ENCODE data around the gene EPHB3. TPM values are rescaled to one million over a fixed set of nuclear protein-coding genes. Genes with fewer than 3 reads are reported as not detected.

The EPHB3 gene
- total and polyA plus RNA-seq, 2 experiments from 2014 or later = 142 to 170 TPM

- Histone ChIP-seq H3K27me3 (peaks cover 4% of the 10 kb centered on the region), H3K9me3 (ENCODE audit: low read depth) (no peaks in the 10 kb centered on the region), H3K27ac (no peak overlapping the region), H3K4me3 (no peak overlapping the region), H3K36me3 (no peaks in the 10 kb centered on the region), H3K4me1 (ENCODE audit: low read depth) (no peaks in the 10 kb centered on the region)
- no peak for TF ChIP-seq CTCF (IDR thresholded peaks at IDR 0.05; ENCODE audit: low read depth, low read length)
- no peak for DNase-seq (ENCODE audit: low read depth in 1 of 2, low spot score in 1 of 2)
Observed at GRCh38 chr3:184541886-184542562, 19.6 kb upstream of the EPHB3 start.

- DNase-seq (ENCODE audit: low read depth in 1 of 2, low spot score in 1 of 2) = no peak
- Histone ChIP-seq H3K9me3 (ENCODE audit: low read depth) (no peaks in the 10 kb centered on the region), H3K4me3 (no peak overlapping the region), H3K27ac (no peak overlapping the region), H3K4me1 (ENCODE audit: low read depth) (no peaks in the 10 kb centered on the region), H3K36me3 (no peaks in the 10 kb centered on the region), H3K27me3 (peaks cover 4% of the 10 kb centered on the region)
- TF ChIP-seq CTCF (IDR thresholded peaks at IDR 0.05; ENCODE audit: low read depth, low read length) = no peak
Observed at GRCh38 chr3:184542577-184542976, 19.0 kb upstream of the EPHB3 start.

GRCh38 chr3:184543256-184543655 lies 18.3 kb upstream of the EPHB3 start:
- Histone ChIP-seq H3K4me1 (ENCODE audit: low read depth) (no peaks in the 10 kb centered on the region), H3K27ac (no peak overlapping the region), H3K9me3 (ENCODE audit: low read depth) (no peaks in the 10 kb centered on the region), H3K27me3 (peaks cover 4% of the 10 kb centered on the region), H3K4me3 (no peak overlapping the region), H3K36me3 (no peaks in the 10 kb centered on the region)
- TF ChIP-seq CTCF (IDR thresholded peaks at IDR 0.05; ENCODE audit: low read depth, low read length) = no peak
- no peak for DNase-seq (ENCODE audit: low read depth in 1 of 2, low spot score in 1 of 2)

- Histone ChIP-seq H3K36me3 (no peaks in the 10 kb centered on the region), H3K9me3 (ENCODE audit: low read depth) (no peaks in the 10 kb centered on the region), H3K4me1 (ENCODE audit: low read depth) (no peaks in the 10 kb centered on the region), H3K4me3 (no peak overlapping the region), H3K27ac (no peak overlapping the region), H3K27me3 (peaks cover 4% of the 10 kb centered on the region)
- TF ChIP-seq CTCF (IDR thresholded peaks at IDR 0.05; ENCODE audit: low read depth, low read length) = peak; percentile 83
- peak; percentile 84 to 90 for DNase-seq (ENCODE audit: low read depth in 1 of 2, low spot score in 1 of 2)
Observed at GRCh38 chr3:184543843-184544512, 17.6 kb upstream of the EPHB3 start.

- no peaks in the 10 kb centered on the region for H3K4me1 ChIP-seq (ENCODE audit: low read depth)
- no peak for DNase-seq (ENCODE audit: low read depth in 1 of 2, low spot score in 1 of 2)
- H3K9me3 ChIP-seq (ENCODE audit: low read depth) = no peaks in the 10 kb centered on the region
- H3K27me3 ChIP-seq = peaks cover 4% of the 10 kb centered on the region
- no peak overlapping the region for H3K4me3 ChIP-seq
- no peaks in the 10 kb centered on the region for H3K36me3 ChIP-seq
- H3K27ac ChIP-seq = no peak overlapping the region
- TF ChIP-seq CTCF (IDR thresholded peaks at IDR 0.05; ENCODE audit: low read depth, low read length) = no peak
Observed at GRCh38 chr3:184544513-184544861, 17.1 kb upstream of the EPHB3 start.

All from cardiac muscle cell (in vitro differentiated cells and primary cell).